GM12801 (cell line): ENCODE data around the gene FBXL2.

ENCODE experiments used
- TF ChIP-seq, protein P1 (sequence below): IDR thresholded peaks from one replicate; pipeline ENCODE4 v1.5.1; 2011; ENCODE audit warnings: control low read depth; ENCODE audit not compliant: insufficient read length; ENCODE audit errors: extremely low read depth

The FBXL2 gene

DNA sequence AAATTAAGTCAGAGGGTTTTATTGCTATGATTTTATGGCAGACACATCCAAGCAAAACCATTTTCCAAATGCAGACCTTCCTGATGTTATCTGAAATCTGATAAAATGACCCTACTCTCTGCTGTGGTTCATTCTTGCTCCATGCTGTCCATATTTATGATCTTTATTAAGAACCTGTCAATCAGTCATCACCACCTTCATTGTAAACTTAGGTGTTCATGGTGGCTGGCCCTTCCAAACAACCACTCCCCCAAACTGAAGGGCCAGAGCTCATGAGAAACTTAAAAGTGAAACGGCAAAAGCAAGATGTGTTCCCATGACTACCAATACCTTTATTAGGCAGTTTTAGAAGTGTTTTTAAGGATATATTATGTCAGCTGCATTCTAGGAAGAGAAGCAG, 109.4 kb downstream of the FBXL2 start:
- TF ChIP-seq, protein P1, sequence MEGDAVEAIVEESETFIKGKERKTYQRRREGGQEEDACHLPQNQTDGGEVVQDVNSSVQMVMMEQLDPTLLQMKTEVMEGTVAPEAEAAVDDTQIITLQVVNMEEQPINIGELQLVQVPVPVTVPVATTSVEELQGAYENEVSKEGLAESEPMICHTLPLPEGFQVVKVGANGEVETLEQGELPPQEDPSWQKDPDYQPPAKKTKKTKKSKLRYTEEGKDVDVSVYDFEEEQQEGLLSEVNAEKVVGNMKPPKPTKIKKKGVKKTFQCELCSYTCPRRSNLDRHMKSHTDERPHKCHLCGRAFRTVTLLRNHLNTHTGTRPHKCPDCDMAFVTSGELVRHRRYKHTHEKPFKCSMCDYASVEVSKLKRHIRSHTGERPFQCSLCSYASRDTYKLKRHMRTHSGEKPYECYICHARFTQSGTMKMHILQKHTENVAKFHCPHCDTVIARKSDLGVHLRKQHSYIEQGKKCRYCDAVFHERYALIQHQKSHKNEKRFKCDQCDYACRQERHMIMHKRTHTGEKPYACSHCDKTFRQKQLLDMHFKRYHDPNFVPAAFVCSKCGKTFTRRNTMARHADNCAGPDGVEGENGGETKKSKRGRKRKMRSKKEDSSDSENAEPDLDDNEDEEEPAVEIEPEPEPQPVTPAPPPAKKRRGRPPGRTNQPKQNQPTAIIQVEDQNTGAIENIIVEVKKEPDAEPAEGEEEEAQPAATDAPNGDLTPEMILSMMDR, result no peak

DNA sequence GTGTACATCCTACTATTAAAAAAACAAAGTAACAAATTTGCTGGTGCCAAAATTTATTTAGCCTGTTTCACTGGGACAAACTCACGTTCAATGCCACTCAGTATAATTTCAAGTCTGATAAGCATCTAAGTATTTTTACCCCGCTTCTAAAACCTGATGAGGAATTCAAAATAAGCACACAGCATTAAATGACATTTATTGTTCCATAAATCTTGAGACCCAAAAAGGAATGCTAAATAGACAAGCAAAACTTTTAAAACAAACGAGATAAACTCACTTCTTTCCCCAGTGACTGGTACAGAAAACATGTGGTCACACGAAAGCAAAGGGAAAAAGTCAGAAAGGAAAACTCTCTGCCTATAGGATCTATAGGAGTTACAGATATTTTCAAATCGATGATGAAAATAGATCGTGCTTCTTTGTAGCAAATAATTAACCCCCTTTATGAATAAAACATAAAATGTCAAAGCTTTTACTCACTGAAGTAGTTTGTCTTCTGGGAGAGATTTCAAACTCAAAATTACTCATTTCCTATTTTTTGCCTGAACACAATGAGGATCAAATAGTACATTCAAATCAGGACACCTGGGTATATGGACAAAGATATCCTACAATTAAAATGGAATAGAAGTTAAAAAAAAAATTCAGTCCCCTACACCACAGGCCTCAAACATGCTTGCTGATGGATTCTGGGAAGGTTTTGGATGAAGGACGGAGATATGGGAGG, 111.3 kb downstream of the FBXL2 start:
- TF ChIP-seq, protein P1, result no peak

- TF ChIP-seq, protein P1, result no peak
Observed at GRCh38 chr3:33389908-33390307, 112.7 kb downstream of the FBXL2 start.

- TF ChIP-seq, protein P1, result no peak
Observed at GRCh38 chr3:33391255-33391995, 114.2 kb downstream of the FBXL2 start.

DNA sequence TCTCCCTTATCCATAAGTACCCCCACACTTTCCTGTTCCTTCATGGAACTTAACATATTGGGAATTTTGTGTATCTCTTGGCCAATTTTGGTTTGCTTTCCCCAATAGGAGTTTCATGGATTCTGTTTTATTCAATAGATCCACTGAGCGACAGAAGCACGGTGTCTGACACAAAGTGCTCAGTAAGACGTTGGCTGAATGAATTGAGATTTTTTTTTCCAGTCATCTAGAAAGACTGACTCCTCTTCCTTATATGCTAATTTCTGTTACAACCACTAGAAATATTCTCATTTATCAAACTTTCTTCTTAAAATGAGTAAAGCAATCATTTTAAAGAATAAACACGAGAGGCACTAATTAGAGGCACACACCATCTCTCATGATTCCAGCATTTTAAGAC, 114.9 kb downstream of the FBXL2 start:
- TF ChIP-seq, protein P1, result no peak

DNA sequence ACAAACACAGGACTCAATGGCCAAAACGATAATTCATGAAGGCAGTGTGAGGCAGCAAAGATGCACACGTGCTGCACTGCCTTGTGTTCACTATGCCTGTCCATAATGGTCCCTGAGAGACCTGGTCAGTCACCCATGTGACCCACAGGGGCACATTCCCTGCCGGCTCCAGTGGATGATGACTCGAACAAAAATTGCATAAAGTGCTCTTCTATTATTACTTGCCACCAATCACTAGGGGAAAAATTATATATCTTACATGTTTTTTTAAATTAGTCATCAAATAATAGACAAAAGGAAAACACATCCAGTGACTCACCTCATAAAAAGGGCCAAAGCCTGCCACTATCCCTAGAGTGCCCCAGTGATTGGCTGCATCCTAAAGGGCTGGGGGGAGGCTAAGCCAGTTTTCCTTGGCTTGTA, 115.5 kb downstream of the FBXL2 start:
- TF ChIP-seq, protein P1, result no peak

DNA sequence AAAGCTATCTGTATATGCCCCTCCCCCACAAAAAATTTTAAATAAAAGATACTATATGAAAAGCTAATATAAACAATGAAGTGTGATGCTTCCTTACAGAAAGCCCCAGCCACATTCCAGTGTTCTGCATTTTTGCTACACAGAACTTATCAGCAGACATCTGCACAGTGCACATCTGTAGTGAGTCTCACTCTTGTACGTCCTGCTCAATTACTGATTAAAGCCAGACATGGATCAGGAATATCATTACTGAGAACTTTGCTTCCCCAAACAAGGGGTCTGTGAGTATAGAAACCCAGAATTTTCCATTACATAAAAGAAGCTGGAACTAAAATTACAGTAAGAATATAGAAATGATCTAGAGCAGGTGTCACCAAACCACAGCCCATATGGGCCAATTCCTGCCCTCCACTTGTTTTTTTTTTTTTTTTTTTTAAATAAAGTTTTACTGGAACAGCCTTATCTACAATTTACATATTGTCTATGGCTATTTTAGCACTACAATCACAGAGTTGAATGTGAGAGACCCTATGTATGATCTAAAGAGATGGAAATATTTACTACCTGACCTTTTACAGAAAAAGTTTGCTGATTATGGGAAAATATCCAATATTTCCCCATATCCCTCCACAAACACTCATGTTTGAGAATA, 117.3 kb downstream of the FBXL2 start:
- TF ChIP-seq, protein P1, result no peak
